CD8-positive, alpha-beta memory T cell (primary cell): ENCODE results near the gene TUT4. TPM values are rescaled to one million over a fixed set of nuclear protein-coding genes. Genes with fewer than 3 reads are reported as not detected.

Source experiments
- CTCF ChIA-PET: fragments of 350-600 bp; sonication (Branson Sonifier 250); formaldehyde crosslinking; loops from one replicate; lab custom pipeline; 2021; ENCODE audit warnings: antibody characterized with exemption; lab: Charles Lee
- POLR2A ChIA-PET: fragments of 350-600 bp; sonication (Branson Sonifier 250); formaldehyde crosslinking; loops from one replicate; lab custom pipeline; 2021; ENCODE audit warnings: antibody characterized with exemption; lab: Charles Lee
- DNase-seq, 5 donors: peaks; one replicate each; pipeline versions ENCODE4 v3.0.0 to v3.0.0-alpha.2; 2020 to 2022; ENCODE audit warnings: mixed read lengths in 1 of 5
- H3K27ac ChIP-seq: one replicate; pipeline ENCODE4 v1.7.0; 2013; ENCODE audit warnings: low read depth, mild to moderate bottlenecking, low read length, moderate library complexity
- H3K27me3 ChIP-seq: 2 replicates; pipeline ENCODE4 v1.7.0; 2013; ENCODE audit warnings: low read length, mild to moderate bottlenecking; ENCODE audit not compliant: insufficient read depth, poor library complexity, severe bottlenecking
- H3K36me3 ChIP-seq: 2 replicates; pipeline ENCODE4 v1.7.0; 2013; ENCODE audit warnings: mild to moderate bottlenecking, low read length, moderate library complexity; ENCODE audit not compliant: insufficient read depth
- H3K4me1 ChIP-seq: 2 replicates; pipeline ENCODE4 v1.7.0; 2013; ENCODE audit warnings: mild to moderate bottlenecking, low read length, moderate library complexity; ENCODE audit not compliant: insufficient read depth
- H3K4me3 ChIP-seq: 2 replicates; pipeline ENCODE4 v1.7.0; 2013; ENCODE audit warnings: mild to moderate bottlenecking, low read length
- H3K9me3 ChIP-seq: 2 replicates; pipeline ENCODE4 v1.7.0; 2013; ENCODE audit warnings: mild to moderate bottlenecking, low read length
- H3K27ac Mint-ChIP-seq, 8 donors: one replicate each; pipeline ENCODE4 v1.8.0; 2020 to 2021; ENCODE audit warnings: mixed read lengths in 8 of 8, mild to moderate bottlenecking in 6 of 8, inconsistent platforms in 3 of 8, moderate library complexity in 3 of 8
- H3K27me3 Mint-ChIP-seq, 2 donors: one replicate each; pipeline ENCODE4 v1.8.0; 2020 to 2021; ENCODE audit warnings: mixed read lengths in 2 of 2, mild to moderate bottlenecking in 1 of 2, moderate library complexity in 1 of 2
- H3K36me3 Mint-ChIP-seq, 3 donors: one replicate each; pipeline ENCODE4 v1.8.0; 2020 to 2021; ENCODE audit warnings: mixed read lengths in 3 of 3, inconsistent platforms in 1 of 3, mild to moderate bottlenecking in 1 of 3
- H3K4me1 Mint-ChIP-seq, 3 donors: one replicate each; pipeline ENCODE4 v1.8.0; 2020 to 2021; ENCODE audit warnings: mixed read lengths in 3 of 3, inconsistent platforms in 1 of 3, mild to moderate bottlenecking in 1 of 3
- H3K4me3 Mint-ChIP-seq, 7 donors: one replicate each; pipeline ENCODE4 v1.8.0; 2020 to 2021; ENCODE audit warnings: mixed read lengths in 7 of 7, mild to moderate bottlenecking in 6 of 7, moderate library complexity in 4 of 7, inconsistent platforms in 2 of 7
- H3K9me3 Mint-ChIP-seq, 5 donors: one replicate each; pipeline ENCODE4 v1.8.0; 2020 to 2022; ENCODE audit warnings: mixed read lengths in 5 of 5, mild to moderate bottlenecking in 3 of 5, moderate library complexity in 2 of 5, inconsistent platforms in 1 of 5
- polyA plus RNA-seq: library from polyadenylated mRNA; unstranded; fragments of 300-500 nt; fragmentation: Illumina TruSeq; gene quantifications from one replicate; pipeline ENCODE4 v1.2.3, GENCODE V29; 2021
- total RNA-seq, 2 experiments: library from RNA; stranded (reverse); gene quantifications; one replicate each; pipeline ENCODE4 v1.2.3, GENCODE V29; 2021

The TUT4 gene
- total and polyA plus RNA-seq, 3 experiments from 2014 or later = 40.1 to 63.1 (median 54.1) TPM

- Histone ChIP-seq H3K9me3 (no peaks in the 10 kb centered on the region), H3K4me1 (peaks cover 27% of the 10 kb centered on the region), H3K4me3 (no peak overlapping the region), H3K36me3 (no peaks in the 10 kb centered on the region), H3K27me3 (no peaks in the 10 kb centered on the region), H3K27ac (no peak overlapping the region)
- H3K9me3 Mint-ChIP-seq = no peaks in the 10 kb centered on the region
- H3K36me3 Mint-ChIP-seq = no peaks in the 10 kb centered on the region
- ChIA-PET CTCF (interaction anchor here (1.9 kb wide), 1 partner anchor 149 kb away, joined by 6 read pairs; the partner anchor contains the start of genes ORC1 and PRPF38A), POLR2A (interaction anchor here (1.4 to 2.1 kb wide), 5 partner anchors 14 to 86 kb away, joined by 4 to 18 read pairs (median 13); partner anchors contain the start of gene SHISAL2A)
- H3K27me3 Mint-ChIP-seq = no peaks in the 10 kb centered on the region
- no peak for DNase-seq
- H3K27ac Mint-ChIP-seq = peak overlapping the region in 7 of 8 donors; percentile 58 to 86 (median 80)
- H3K4me1 Mint-ChIP-seq = peaks cover 20 to 30% (median 27%) of the 10 kb centered on the region in 3 donors
- peak overlapping the region in 5 of 7 donors; percentile 70 to 78 (median 75) for H3K4me3 Mint-ChIP-seq
These were observed 1.4 kb upstream of the TUT4 start for GRCh38 chr1:52554267-52554640.

- no peaks in the 10 kb centered on the region for H3K36me3 ChIP-seq
- no peaks in the 10 kb centered on the region for H3K27me3 ChIP-seq
- H3K4me1 ChIP-seq = peaks cover 34% of the 10 kb centered on the region
- Mint-ChIP-seq H3K27me3 (no peaks in the 10 kb centered on the region), H3K9me3 (no peaks in the 10 kb centered on the region), H3K4me3 (peak overlapping the region in 5 of 7 donors; percentile 70 to 78 (median 75)), H3K27ac (peak overlapping the region in 7 of 8 donors; percentile 30 to 86 (median 81)), H3K4me1 (peaks cover 26 to 37% (median 33%) of the 10 kb centered on the region in 3 donors), H3K36me3 (no peaks in the 10 kb centered on the region)
- ChIA-PET POLR2A (interaction anchor here (0.7 to 2.1 kb wide), 16 partner anchors 15 to 499 kb away, joined by 3 to 18 read pairs (median 4); partner anchors contain the start of genes CC2D1B, ORC1, PRPF38A and SHISAL2A), CTCF (interaction anchor here (0.8 to 1.9 kb wide), 6 partner anchors 51 to 149 kb away, joined by 3 to 6 read pairs (median 4); partner anchors contain the start of genes ORC1 and PRPF38A)
- DNase-seq = peak; percentile 88 to 92 (median 90)
- H3K9me3 ChIP-seq = no peaks in the 10 kb centered on the region
- peak overlapping the region; percentile 91 for H3K4me3 ChIP-seq
- peak overlapping the region; percentile 79 for H3K27ac ChIP-seq
These were observed 722 bp upstream of the TUT4 start for GRCh38 chr1:52553362-52554266.

- no peak overlapping the region for H3K27ac Mint-ChIP-seq
- no peak overlapping the region for H3K4me3 Mint-ChIP-seq
- H3K9me3 Mint-ChIP-seq = no peaks in the 10 kb centered on the region
- peaks cover 37% of the 10 kb centered on the region for H3K4me1 ChIP-seq
- H3K27me3 Mint-ChIP-seq = no peaks in the 10 kb centered on the region
- no peaks in the 10 kb centered on the region for H3K36me3 ChIP-seq
- CTCF ChIA-PET = interaction anchor here (1.1 to 1.7 kb wide), 2 partner anchors 81 to 134 kb away, joined by 3 to 5 read pairs; no protein-coding TSS in a partner anchor
- H3K4me1 Mint-ChIP-seq = peaks cover 36 to 50% (median 48%) of the 10 kb centered on the region in 3 donors
- POLR2A ChIA-PET = interaction anchor here (0.6 to 2.1 kb wide), 8 partner anchors 20 to 497 kb away, joined by 3 to 13 read pairs (median 5); partner anchors contain the start of genes ORC1, SHISAL2A and TXNDC12
- peak overlapping the region; percentile 79 for H3K27ac ChIP-seq
- H3K36me3 Mint-ChIP-seq = peaks cover 0 to 2% (median 0%) of the 10 kb centered on the region in 3 donors
- no peaks in the 10 kb centered on the region for H3K27me3 ChIP-seq
- H3K9me3 ChIP-seq = no peaks in the 10 kb centered on the region
- peak overlapping the region; percentile 91 for H3K4me3 ChIP-seq
- DNase-seq = peak; percentile 58 to 86 (median 77)
These were observed 722 bp downstream of the TUT4 start for GRCh38 chr1:52552236-52552504.

GRCh38 chr1:52551507-52552235 is 1.2 kb downstream of the TUT4 start:
- Mint-ChIP-seq H3K27me3 (no peaks in the 10 kb centered on the region), H3K27ac (no peak overlapping the region), H3K9me3 (no peaks in the 10 kb centered on the region), H3K4me3 (no peak overlapping the region), H3K36me3 (peaks cover 0 to 3% (median 0%) of the 10 kb centered on the region in 3 donors), H3K4me1 (peaks cover 38 to 53% (median 51%) of the 10 kb centered on the region in 3 donors)
- peak in 4 of 5 donors; percentile 16 to 59 (median 41) for DNase-seq
- Histone ChIP-seq H3K9me3 (no peaks in the 10 kb centered on the region), H3K36me3 (no peaks in the 10 kb centered on the region), H3K27me3 (no peaks in the 10 kb centered on the region), H3K27ac (peak overlapping the region; percentile 79), H3K4me1 (peaks cover 37% of the 10 kb centered on the region), H3K4me3 (peak overlapping the region; percentile 91)
- CTCF ChIA-PET = interaction anchor here (1.3 kb wide), 1 partner anchor 14 kb away, joined by 5 read pairs; no protein-coding TSS in a partner anchor
- POLR2A ChIA-PET = interaction anchor here (0.6 kb wide), 2 partner anchors 112 to 148 kb away, joined by 3 read pairs; partner anchors contain the start of gene ORC1

GRCh38 chr1:52550447-52550846 is 2.4 kb downstream of the TUT4 start:
- ChIA-PET POLR2A (no interaction called here), CTCF (interaction anchor here (1.3 kb wide), 1 partner anchor 16 kb away, joined by 5 read pairs; no protein-coding TSS in a partner anchor)
- H3K4me1 Mint-ChIP-seq = peaks cover 44 to 62% (median 60%) of the 10 kb centered on the region in 3 donors
- H3K9me3 Mint-ChIP-seq = no peaks in the 10 kb centered on the region
- no peaks in the 10 kb centered on the region for H3K27me3 Mint-ChIP-seq
- H3K27me3 ChIP-seq = no peaks in the 10 kb centered on the region
- no peaks in the 10 kb centered on the region for H3K9me3 ChIP-seq
- H3K4me3 Mint-ChIP-seq = peak overlapping the region; percentile 16 to 51 (median 36)
- H3K36me3 ChIP-seq = no peaks in the 10 kb centered on the region
- H3K27ac ChIP-seq = no peak overlapping the region
- peaks cover 2 to 8% (median 5%) of the 10 kb centered on the region in 3 donors for H3K36me3 Mint-ChIP-seq
- no peak for DNase-seq
- peak overlapping the region in 4 of 8 donors; percentile 19 to 70 (median 57) for H3K27ac Mint-ChIP-seq
- peaks cover 37% of the 10 kb centered on the region for H3K4me1 ChIP-seq
- H3K4me3 ChIP-seq = no peak overlapping the region

GRCh38 chr1:52549267-52549666 is 3.6 kb downstream of the TUT4 start:
- H3K36me3 ChIP-seq = no peaks in the 10 kb centered on the region
- Mint-ChIP-seq H3K4me3 (peak overlapping the region in 3 of 7 donors; percentile 1 to 21 (median 4)), H3K4me1 (peaks cover 41 to 62% (median 59%) of the 10 kb centered on the region in 3 donors), H3K9me3 (peaks cover 0 to under 1% (median 0%) of the 10 kb centered on the region in 5 donors), H3K27ac (peak overlapping the region in 6 of 8 donors; percentile 1 to 51 (median 16)), H3K36me3 (peaks cover 2 to 13% (median 9%) of the 10 kb centered on the region in 3 donors), H3K27me3 (no peaks in the 10 kb centered on the region)
- H3K4me3 ChIP-seq = no peak overlapping the region
- no peaks in the 10 kb centered on the region for H3K27me3 ChIP-seq
- ChIA-PET POLR2A (no interaction called here), CTCF (no interaction called here)
- H3K9me3 ChIP-seq = no peaks in the 10 kb centered on the region
- no peak overlapping the region for H3K27ac ChIP-seq
- H3K4me1 ChIP-seq = peaks cover 32% of the 10 kb centered on the region
- no peak for DNase-seq

- peaks cover 42 to 60% (median 56%) of the 10 kb centered on the region in 3 donors for H3K4me1 Mint-ChIP-seq
- CTCF ChIA-PET = no interaction called here
These were observed 6.0 kb downstream of the TUT4 start for GRCh38 chr1:52546852-52547251.

More at GRCh38 chr1:52546852-52547251, 6.0 kb downstream of the TUT4 start:
- no peak for DNase-seq
- H3K4me3 ChIP-seq = no peak overlapping the region
- peaks cover 6 to 15% (median 12%) of the 10 kb centered on the region in 5 donors for H3K9me3 Mint-ChIP-seq
- no peaks in the 10 kb centered on the region for H3K36me3 ChIP-seq
- no peak overlapping the region for H3K4me3 Mint-ChIP-seq
- no peaks in the 10 kb centered on the region for H3K27me3 ChIP-seq
- H3K27me3 Mint-ChIP-seq = no peaks in the 10 kb centered on the region
- peaks cover 7% of the 10 kb centered on the region for H3K9me3 ChIP-seq
- no peak overlapping the region for H3K27ac ChIP-seq
- H3K36me3 Mint-ChIP-seq = peaks cover 10 to 29% (median 22%) of the 10 kb centered on the region in 3 donors
- POLR2A ChIA-PET = no interaction called here
- H3K27ac Mint-ChIP-seq = peak overlapping the region in 2 of 8 donors; percentile 10 to 59
- H3K4me1 ChIP-seq = peaks cover 25% of the 10 kb centered on the region
